Measurements from ENCODE around the gene SLC19A3. TPM values are rescaled to one million over a fixed set of nuclear protein-coding genes. Genes with fewer than 3 reads are reported as not detected.
"Not testable (repeated sequence)": the region's sequence is repeated elsewhere in the genome, so short reads cannot be mapped to it uniquely, and the experiment has no call there.

SLC19A3 gene
- total RNA-seq, 1 experiment from 2014 or later: 2.3 TPM

- Histone ChIP-seq H3K9me3 (ENCODE audit: control insufficient read depth, low read depth, low read length) (no peaks in the 10 kb centered on the region), H2AFZ (ENCODE audit: low read length) (no peak overlapping the region), H3K23me2 (ENCODE audit: insufficient read length, low read depth, low read length, poor library complexity, severe bottlenecking) (no peaks in the 10 kb centered on the region), H4K20me1 (ENCODE audit: control insufficient read depth, insufficient read depth, insufficient read length) (no peaks in the 10 kb centered on the region), H3K79me2 (ENCODE audit: insufficient read depth, low read length) (no peaks in the 10 kb centered on the region), H3K27me3 (ENCODE audit: insufficient read depth, low read length) (no peaks in the 10 kb centered on the region), H2BK12ac (ENCODE audit: insufficient read length, low read depth, low read length) (no peak overlapping the region), H2BK5ac (ENCODE audit: insufficient read length, low read length) (no peak overlapping the region), H2BK120ac (ENCODE audit: low read depth, low read length, poor library complexity, severe bottlenecking) (no peak overlapping the region), H3T11ph (ENCODE audit: low read length) (no peak overlapping the region), H3K79me1 (ENCODE audit: insufficient read depth, low read depth, low read length, poor library complexity, severe bottlenecking) (no peaks in the 10 kb centered on the region), H3K14ac (ENCODE audit: insufficient read depth, low read length) (no peak overlapping the region), H2AK5ac (ENCODE audit: insufficient read length, low read length) (no peak overlapping the region), H2BK15ac (ENCODE audit: low read depth, low read length) (no peak overlapping the region), H4K91ac (ENCODE audit: insufficient read length, low read depth, low read length) (no peak overlapping the region), H3K56ac (ENCODE audit: insufficient read length, low read depth, low read length) (no peak overlapping the region), H3K18ac (ENCODE audit: insufficient read length, low read depth, low read length) (no peak overlapping the region), H3K23ac (ENCODE audit: insufficient read length, low read depth, low read length) (no peak overlapping the region), H3K9ac (ENCODE audit: extremely low read depth, insufficient read length, low read length) (no peak overlapping the region), H2BK20ac (ENCODE audit: low read depth, low read length, poor library complexity, severe bottlenecking) (no peak overlapping the region), H4K8ac (replicated peaks; ENCODE audit: insufficient read length, low read depth, low read length) (no peak overlapping the region), H4K5ac (ENCODE audit: insufficient read length, low read depth, low read length) (no peak overlapping the region), H3K27ac (ENCODE audit: insufficient read length, low read depth, low read length) (no peak overlapping the region), H3K4me2 (ENCODE audit: insufficient read depth, insufficient read length, low read length) (no peak overlapping the region), H3K4ac (ENCODE audit: low read depth, low read length) (no peak overlapping the region), H3K4me1 (ENCODE audit: insufficient read depth, low read length) (peaks cover 4% of the 10 kb centered on the region; the same call in 1 of the 2 replicates)
- no peaks in the 10 kb centered on the region for H3K9me3 Mint-ChIP-seq
- no peak overlapping the region; a peak in 1 of 7 replicates for H3K27ac Mint-ChIP-seq
- no peak overlapping the region for H3K4me3 Mint-ChIP-seq
- DNase-seq: no peak
- no CpG with 5 or more reads among the region's 5 CpGs for WGBS (ENCODE audit: extremely low coverage, insufficient read length, low lambda C conversion rate)
- H3K36me3 Mint-ChIP-seq (ENCODE audit: insufficient read depth in 1 of 3, low read depth in 3 of 3): no peaks in the 10 kb centered on the region
- H3K4me1 Mint-ChIP-seq: peaks cover 20 to 22% of the 10 kb centered on the region in 2 experiments
- no peaks in the 10 kb centered on the region for H3K27me3 Mint-ChIP-seq (ENCODE audit: low read depth)
- no peak for TF ChIP-seq CTCF (conservative IDR thresholded peaks at IDR 0.05)
Measured at GRCh38 chr2:227674485-227674884, 43.3 kb downstream of the SLC19A3 start.

- no CpG with 5 or more reads among the region's 5 CpGs for WGBS (ENCODE audit: extremely low coverage, insufficient read length, low lambda C conversion rate)
- DNase-seq; H3K23me2 ChIP-seq (ENCODE audit: insufficient read length, low read depth, low read length, poor library complexity, severe bottlenecking); H3K56ac ChIP-seq (ENCODE audit: insufficient read length, low read depth, low read length); H3K4me1 ChIP-seq (ENCODE audit: insufficient read depth, low read length); H3K4me3 Mint-ChIP-seq; H3K14ac ChIP-seq (ENCODE audit: insufficient read depth, low read length); H3K4me2 ChIP-seq (ENCODE audit: insufficient read depth, insufficient read length, low read length); H3K27ac ChIP-seq (ENCODE audit: insufficient read length, low read depth, low read length); H2BK15ac ChIP-seq (ENCODE audit: low read depth, low read length); H2BK120ac ChIP-seq (ENCODE audit: low read depth, low read length, poor library complexity, severe bottlenecking); H3K36me3 Mint-ChIP-seq (ENCODE audit: insufficient read depth in 1 of 3, low read depth in 3 of 3); H3T11ph ChIP-seq (ENCODE audit: low read length); H4K20me1 ChIP-seq (ENCODE audit: control insufficient read depth, insufficient read depth, insufficient read length); H2BK5ac ChIP-seq (ENCODE audit: insufficient read length, low read length); H3K27me3 ChIP-seq (ENCODE audit: insufficient read depth, low read length); H2AFZ ChIP-seq (ENCODE audit: low read length); H3K27ac Mint-ChIP-seq; H4K8ac ChIP-seq (replicated peaks; ENCODE audit: insufficient read length, low read depth, low read length); H3K9me3 Mint-ChIP-seq; H4K5ac ChIP-seq (ENCODE audit: insufficient read length, low read depth, low read length); H3K79me2 ChIP-seq (ENCODE audit: insufficient read depth, low read length); H3K18ac ChIP-seq (ENCODE audit: insufficient read length, low read depth, low read length); H3K27me3 Mint-ChIP-seq (ENCODE audit: low read depth); H4K91ac ChIP-seq (ENCODE audit: insufficient read length, low read depth, low read length); H3K9ac ChIP-seq (ENCODE audit: extremely low read depth, insufficient read length, low read length); H2BK12ac ChIP-seq (ENCODE audit: insufficient read length, low read depth, low read length); H2BK20ac ChIP-seq (ENCODE audit: low read depth, low read length, poor library complexity, severe bottlenecking); H2AK5ac ChIP-seq (ENCODE audit: insufficient read length, low read length); H3K4ac ChIP-seq (ENCODE audit: low read depth, low read length); H3K9me3 ChIP-seq (ENCODE audit: control insufficient read depth, low read depth, low read length); H3K79me1 ChIP-seq (ENCODE audit: insufficient read depth, low read depth, low read length, poor library complexity, severe bottlenecking); H3K23ac ChIP-seq (ENCODE audit: insufficient read length, low read depth, low read length): not testable (repeated sequence)
- peaks cover 20 to 22% of the 10 kb centered on the region in 2 experiments for H3K4me1 Mint-ChIP-seq
Measured at GRCh38 chr2:227673620-227674019, 44.2 kb downstream of the SLC19A3 start.

Measured in H9 (cell line).